Measurements from ENCODE around the gene SPANXB1.
"Not testable (repeated sequence)": the region's sequence is repeated elsewhere in the genome, so short reads cannot be mapped to it uniquely, and the experiment has no call there.

Gene SPANXB1, protein sequence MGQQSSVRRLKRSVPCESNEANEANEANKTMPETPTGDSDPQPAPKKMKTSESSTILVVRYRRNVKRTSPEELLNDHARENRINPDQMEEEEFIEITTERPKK
- long read RNA-seq, donor 1, result 0 reads
- long read RNA-seq, donor 2, result 0 reads
- long read RNA-seq, donor 3, result 0 reads
- long read RNA-seq, donor 4, result 0 reads
- long read RNA-seq, donor 5, result 0 reads
- long read RNA-seq, donor 6, result 0 reads
- long read RNA-seq, donor 7, result 0 reads
- long read RNA-seq, donor 8, result 0 reads

DNA sequence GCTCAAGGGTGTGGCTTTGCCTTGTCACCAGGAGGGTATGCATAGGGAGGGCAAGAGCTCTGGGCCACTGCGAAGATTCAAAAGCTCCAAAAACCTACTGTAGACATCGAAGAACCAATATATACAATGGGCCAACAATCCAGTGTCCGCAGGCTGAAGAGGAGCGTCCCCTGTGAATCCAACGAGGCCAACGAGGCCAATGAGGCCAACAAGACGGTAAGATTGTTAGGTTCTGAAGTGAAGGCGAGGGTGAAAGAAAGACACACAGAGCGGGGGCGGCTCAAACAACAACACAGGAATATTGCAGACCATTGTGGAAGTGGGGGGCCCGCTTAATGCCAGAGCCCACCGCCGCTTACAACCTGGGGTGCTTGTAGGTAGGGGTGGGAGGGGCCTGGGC is at the start of gene SPANXB1:
Gene SPANXB1, plus strand, starts transcription at position 27 of the 400 bp plus-strand sequence. Its CDS starts 100 bp downstream, at position 127.
- not testable (repeated sequence) for DNase-seq

DNA sequence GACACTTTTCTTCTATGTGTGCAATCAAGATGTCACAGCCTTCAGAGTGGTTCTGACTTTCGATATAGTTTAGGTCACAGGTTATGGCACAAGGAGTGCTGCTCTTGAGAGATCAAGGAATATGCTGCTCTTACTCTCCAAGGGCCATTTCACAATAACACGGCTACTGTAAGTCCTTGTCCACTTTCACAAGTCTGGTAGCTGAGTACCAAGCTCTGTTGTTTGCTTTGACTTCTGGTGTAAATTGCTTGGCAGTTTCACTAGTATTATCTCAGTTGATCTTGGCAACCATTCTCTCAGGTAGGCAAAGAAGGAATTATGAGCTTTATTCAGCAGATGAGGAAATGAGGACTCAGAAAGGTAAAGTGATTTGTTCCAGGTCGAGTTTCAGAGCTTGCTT is 35.4 kb upstream of the SPANXB1 start:
- DNase-seq, result no peak

DNA sequence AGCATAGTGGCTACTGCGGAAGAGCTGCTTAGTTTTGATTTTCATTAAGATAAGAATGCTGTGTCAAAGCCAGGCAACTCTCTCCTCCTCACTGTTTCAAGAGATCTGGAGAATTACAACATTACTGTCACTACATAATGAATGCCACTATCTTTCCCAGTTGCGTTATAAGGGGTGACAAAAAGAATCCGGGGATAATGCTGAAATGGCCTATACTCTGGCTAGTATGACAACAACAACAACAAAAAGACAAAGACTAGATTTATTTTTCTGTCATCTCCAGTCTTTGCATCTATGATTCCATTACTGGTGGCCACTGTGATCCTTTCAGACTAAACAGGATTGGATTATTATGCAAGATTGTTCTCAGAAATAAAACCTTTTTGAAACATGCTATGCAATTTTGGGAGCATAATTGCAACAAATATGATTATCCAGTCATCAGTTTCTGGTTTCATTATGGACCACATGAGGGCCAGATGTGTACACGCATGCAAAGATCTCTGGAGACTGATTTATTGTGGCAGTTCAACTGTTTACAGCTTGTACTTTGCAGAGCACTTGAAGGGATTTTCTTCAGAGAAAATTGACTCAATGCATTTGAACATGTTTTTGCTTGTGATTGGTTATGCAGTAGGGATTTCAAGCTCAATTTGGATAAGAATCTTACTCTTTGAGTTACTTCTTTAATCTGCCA is 31.1 kb upstream of the SPANXB1 start:
- DNase-seq, result no peak

DNA sequence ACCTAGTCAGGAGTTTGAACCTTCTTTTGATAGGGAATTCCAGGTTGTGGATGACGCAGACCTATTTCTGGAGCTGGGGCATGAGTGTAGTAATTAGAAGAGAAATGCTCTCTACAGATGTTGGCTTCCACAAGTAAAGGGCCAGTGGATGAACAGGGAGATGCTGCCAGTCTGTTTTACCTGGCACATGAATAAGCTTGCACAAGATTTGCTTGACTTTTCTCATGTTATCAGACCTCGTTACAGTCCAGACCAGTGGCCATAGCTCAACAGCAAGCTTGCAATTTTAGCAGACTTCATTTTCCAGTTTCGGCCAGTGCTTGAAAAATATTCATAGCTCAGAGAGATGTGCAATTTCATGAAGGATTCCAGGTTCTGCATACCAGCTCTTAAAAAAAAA is 26.9 kb upstream of the SPANXB1 start:
- no peak for DNase-seq

DNA sequence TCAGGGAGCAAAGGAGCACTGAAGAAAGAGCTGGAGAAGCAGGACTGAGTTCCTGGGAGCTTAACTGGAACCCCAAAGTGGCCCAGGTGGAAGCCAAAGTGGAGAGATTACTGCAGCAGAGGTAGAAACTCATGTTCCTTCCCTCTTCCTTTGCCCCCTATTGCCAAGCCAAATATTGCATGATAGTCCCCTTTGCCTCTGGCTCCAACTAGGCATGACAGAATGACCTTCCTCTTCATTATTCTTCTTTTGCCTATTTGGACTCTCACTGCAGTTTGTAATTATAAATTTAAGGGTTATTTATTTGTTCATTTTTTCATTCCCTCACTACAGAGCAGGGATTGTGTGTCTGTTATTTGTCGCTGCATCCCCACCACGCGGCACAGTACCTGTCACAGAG is 22.1 kb upstream of the SPANXB1 start:
- DNase-seq, result no peak

DNA sequence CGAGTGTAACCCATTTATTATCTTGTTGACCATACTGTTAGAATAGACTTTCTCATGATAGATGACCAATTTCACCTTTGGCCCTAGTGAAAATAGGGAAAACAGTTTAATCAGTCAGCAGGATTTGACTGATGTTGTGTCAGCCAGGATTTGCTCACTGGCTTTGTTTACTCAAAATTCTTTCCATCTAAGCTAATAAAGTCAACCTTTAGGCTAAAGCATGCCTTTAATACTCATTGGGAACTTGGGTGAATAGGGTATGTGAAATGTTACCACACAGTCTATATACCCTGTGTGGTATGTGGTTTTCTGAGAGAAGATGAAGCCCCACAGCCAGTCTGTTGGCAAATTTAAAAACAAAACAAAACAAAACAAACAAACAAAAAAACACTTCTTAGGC is 18.7 kb upstream of the SPANXB1 start:
- DNase-seq, result no peak

DNA sequence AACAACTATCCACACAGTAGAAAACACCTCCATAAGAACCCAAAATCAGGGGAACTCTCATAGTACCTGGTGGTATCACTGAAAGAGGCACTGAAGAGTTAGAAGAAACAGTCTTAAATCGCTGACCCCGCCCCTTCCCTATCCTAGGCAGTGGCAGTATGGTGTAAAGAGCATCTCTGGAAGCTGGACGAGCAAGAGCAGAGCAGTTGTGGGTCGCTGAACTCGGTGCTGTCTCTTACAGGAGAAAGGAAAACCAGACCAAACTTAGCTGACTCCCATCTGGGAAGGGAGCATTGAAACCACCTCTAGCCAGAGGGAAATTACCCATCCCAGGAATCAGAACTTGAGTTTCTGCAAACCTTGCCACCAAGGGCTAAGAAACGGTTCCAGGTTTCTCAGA is 2.8 kb downstream of the SPANXB1 start:
- not testable (repeated sequence) for DNase-seq

DNA sequence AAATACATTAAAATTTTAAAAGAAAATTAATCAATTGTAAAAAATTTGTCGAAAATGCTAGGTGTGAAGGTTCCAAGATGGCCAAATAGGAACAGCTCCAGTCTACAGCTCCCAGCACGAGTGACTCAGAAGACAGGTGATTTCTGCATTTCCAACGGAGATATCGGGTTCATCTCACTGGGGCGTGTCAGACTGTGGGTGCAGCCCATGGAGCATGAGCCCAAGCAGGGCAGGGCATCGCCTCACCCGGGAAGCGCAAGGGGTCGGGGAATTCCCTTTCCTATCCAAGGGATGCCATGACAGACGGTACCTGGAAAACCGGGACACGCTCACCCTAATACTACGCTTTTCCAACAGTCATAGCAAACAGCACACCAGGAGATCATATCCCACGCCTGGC is 41.9 kb downstream of the SPANXB1 start:
- DNase-seq, result not testable (repeated sequence)

DNA sequence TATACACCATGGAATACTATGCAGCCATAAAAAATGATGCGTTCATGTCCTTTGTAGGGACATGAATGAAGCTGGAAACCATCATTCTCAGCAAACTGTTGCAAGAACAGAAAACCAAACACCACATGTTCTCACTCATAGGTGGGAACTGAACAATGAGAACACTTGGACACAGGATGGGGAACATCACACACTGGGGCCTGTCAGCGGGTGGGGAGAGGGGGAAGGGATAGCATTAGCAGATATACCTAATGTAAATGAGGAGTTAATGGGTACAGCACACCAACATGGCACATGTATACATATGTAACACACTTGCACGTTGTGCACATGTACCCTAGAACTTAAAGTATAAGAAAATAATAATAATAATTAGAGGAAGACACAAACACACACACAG is 47.5 kb downstream of the SPANXB1 start:
- not testable (repeated sequence) for DNase-seq

DNA sequence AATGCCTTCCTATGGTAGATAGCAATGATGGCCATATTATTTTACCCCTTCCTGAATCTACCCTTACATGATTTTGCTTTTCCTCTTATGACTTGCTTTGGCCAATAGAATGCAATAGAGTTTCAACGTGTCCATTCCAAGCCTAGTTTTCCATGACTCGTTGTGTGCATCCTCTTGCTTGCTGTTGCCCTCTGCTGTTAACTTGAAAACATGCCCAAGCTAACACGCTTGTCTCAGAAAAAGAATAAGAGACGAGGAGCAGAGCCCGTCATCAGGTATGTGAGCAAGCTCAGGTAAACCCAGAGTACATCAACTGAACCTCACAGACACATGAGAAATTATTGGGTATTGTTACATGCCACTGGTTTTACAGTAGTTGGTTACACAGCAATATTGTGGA is 49.7 kb downstream of the SPANXB1 start:
- not testable (repeated sequence) for DNase-seq
